NCI-H2171 treated with DMSO at 0.1 percent for 48 hours (cell line): ENCODE results near the gene IRF1.
"Not testable (repeated sequence)": the region's sequence is repeated elsewhere in the genome, so short reads cannot be mapped to it uniquely, and the experiment has no call there.

Source experiments
- DNase-seq: peaks from one replicate; lab custom pipeline; 2025; lab: John Stamatoyannopoulos, UW

IRF1 gene

GRCh38 chr5:132438267-132438645, 52.3 kb downstream of the IRF1 start:
- DNase-seq, result not testable (repeated sequence)

DNA sequence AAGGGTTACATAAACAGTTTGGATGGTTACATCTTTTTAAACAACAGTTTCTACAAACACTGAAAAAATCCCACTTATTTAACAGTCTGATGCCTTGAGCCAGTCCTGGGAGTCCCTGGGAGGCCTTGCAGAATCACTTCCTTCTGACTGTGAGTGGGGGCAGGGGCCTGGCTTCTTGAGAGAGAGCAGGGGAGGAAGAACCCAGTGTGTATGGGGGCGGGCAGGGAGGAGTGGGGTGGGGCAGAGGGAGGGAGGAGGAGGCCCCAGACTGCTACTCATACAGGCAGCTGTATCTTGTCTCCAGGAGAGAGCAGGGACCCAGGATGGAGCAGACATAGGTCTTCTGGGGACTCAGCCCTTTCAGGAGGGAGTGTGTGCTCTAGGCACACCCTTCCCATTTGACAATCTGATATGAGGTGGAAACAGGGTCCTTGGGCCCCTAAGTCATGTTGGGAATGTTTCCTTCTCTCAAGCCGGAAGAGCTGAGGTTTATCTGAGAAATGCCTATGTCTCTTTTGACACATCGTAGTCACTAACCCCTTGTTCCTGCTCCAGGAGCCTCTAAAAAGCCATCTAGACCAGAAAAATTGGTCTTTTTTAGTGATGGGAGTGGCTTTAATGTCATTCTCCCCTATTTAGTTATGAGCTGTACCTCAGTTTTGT, 52.8 kb downstream of the IRF1 start:
- DNase-seq, result no peak

DNA sequence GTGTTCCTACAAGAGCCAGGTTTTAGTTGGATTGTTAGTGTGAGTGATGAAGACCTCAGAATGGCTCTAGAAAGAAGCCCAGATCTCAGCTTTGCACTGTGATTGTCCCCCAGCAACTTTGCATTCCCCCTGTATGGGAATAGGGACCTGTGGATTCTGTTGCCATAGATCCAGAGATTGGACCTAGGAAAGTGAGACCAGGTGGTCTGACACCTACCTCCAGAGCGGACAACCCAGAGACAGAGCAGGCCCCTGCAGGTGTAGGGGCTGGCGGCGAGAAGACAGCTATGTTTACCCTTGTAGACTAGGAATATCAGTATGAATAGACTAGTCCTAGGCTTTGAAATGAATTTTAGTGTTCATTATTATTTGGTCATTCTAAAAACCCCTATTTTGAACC, 53.6 kb downstream of the IRF1 start:
- no peak for DNase-seq

DNA sequence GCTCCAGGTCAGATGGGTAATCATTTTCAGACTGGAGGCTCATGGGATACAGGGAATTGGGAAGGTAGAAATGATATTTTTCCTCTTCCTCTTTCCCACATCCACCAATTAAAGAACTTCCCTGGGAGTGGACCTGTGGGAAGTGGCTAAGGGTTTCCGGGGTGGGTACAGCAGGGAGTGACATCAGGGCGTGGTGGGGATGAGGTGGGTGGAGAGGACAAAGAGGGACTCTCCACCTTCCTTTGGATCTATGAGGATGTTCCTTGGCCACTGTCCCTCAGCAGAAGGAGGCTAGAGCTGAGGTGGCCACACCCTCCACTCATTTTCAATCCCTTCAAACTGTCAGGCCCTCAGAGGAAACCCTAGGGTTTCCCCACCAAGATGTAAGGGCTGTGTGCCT, 54.7 kb downstream of the IRF1 start:
- no peak for DNase-seq

- DNase-seq, result no peak
Measured at GRCh38 chr5:132435447-132435846, 55.1 kb downstream of the IRF1 start.

- DNase-seq, result no peak
Measured at GRCh38 chr5:132434416-132435286, 55.9 kb downstream of the IRF1 start.

DNA sequence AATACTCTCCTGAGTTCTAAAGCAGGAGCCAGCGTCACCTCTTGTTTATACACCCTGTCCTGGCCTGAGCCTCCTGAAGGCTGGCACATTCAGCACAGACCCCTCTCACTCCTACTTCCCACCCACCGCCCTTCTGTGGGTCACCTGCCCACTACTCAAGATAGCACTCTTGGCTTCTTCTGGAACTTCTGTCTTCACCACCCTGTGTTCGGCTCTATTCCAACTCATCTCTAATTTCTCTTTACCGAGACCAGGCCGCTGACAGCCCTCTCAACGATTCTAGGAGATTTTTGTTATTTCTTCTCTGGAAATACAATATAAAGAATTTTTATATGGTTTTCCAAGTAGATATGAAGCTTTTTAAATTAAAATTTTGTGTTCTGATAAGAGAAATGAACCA, 57.4 kb downstream of the IRF1 start:
- no peak for DNase-seq

DNA sequence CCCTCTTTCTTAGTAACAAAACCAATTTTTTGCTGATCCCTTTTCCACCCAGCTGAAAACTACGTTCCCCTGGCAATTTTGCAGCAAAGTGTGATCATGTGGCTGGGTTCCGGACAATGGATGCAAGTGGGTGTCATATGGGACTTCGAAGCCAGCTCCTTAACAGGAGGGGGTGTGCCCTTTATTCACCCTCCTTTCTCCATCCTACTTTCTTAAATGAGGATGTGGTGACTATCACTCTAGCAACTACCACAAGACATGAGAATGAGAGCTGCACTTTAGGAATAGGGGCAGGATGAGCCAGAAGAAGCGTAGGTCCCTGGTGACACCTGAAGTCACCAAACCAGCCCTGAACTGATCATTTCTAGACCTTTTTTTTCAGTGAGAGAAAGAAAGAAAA, 58.9 kb downstream of the IRF1 start:
- DNase-seq, result no peak
